Kidney epithelial cell (primary cell): ENCODE measurements around the gene NEIL3. TPM values are rescaled to one million over a fixed set of nuclear protein-coding genes. Genes with fewer than 3 reads are reported as not detected.

Experiments
- DNase-seq: peaks from one replicate; pipeline ENCODE4 v3.0.0-alpha.2; 2010; ENCODE audit warnings: low read depth
- H3K27me3 ChIP-seq: 2 replicates; pipeline ENCODE4 v1.6.0; 2011; ENCODE audit warnings: low read length; ENCODE audit not compliant: control insufficient read depth, insufficient read depth
- H3K36me3 ChIP-seq: 2 replicates; pipeline ENCODE4 v1.5.1; 2011; ENCODE audit warnings: low read length; ENCODE audit not compliant: control insufficient read depth, insufficient read depth
- H3K4me3 ChIP-seq: 2 replicates; pipeline ENCODE4 v1.5.1; 2011; ENCODE audit warnings: low read depth, mild to moderate bottlenecking, control low read depth, low read length
- total RNA-seq: library from RNA; depleted of rRNA; stranded (reverse); fragments of >200 nt; gene quantifications from 2 replicates; pipeline ENCODE4 v1.2.3, GENCODE V29; 2015
- TF ChIP-seq, protein P1 (sequence below): IDR thresholded peaks from 2 replicates; pipeline ENCODE4 v1.5.1; 2011; ENCODE audit warnings: mild to moderate bottlenecking, moderate library complexity, low read length, control low read depth, inconsistent platforms; ENCODE audit not compliant: insufficient read depth, poor library complexity, severe bottlenecking

Gene NEIL3
- total RNA-seq, 1 donor from 2014 or later: 2.1 TPM

DNA sequence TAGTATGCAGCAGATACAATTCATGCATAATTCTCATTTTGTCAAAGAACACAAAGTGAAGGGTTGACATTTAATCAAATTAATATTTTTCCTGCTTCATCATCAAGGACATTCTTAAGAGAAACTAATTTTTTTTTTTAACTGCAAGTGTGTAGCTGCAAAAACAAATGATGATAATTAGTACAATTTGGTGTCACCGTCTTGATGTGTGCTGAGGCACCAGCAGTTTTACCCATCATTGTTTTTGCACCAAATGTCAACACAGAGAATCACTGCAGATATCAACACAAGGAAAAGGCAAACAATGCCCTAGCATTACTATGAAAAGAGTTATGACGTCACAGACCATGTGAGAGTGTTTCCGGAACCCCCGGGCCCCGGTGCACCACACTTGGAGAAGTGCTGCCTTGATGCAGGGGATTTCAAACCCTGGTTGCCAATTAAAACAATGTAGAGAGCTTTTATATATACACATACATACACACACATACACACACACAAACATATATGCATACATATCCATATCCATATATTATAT is 76.7 kb downstream of the NEIL3 start:
- no peaks in the 10 kb centered on the region for H3K27me3 ChIP-seq
- TF ChIP-seq, protein P1, sequence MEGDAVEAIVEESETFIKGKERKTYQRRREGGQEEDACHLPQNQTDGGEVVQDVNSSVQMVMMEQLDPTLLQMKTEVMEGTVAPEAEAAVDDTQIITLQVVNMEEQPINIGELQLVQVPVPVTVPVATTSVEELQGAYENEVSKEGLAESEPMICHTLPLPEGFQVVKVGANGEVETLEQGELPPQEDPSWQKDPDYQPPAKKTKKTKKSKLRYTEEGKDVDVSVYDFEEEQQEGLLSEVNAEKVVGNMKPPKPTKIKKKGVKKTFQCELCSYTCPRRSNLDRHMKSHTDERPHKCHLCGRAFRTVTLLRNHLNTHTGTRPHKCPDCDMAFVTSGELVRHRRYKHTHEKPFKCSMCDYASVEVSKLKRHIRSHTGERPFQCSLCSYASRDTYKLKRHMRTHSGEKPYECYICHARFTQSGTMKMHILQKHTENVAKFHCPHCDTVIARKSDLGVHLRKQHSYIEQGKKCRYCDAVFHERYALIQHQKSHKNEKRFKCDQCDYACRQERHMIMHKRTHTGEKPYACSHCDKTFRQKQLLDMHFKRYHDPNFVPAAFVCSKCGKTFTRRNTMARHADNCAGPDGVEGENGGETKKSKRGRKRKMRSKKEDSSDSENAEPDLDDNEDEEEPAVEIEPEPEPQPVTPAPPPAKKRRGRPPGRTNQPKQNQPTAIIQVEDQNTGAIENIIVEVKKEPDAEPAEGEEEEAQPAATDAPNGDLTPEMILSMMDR: no peak
- DNase-seq: no peak
- no peak overlapping the region for H3K4me3 ChIP-seq
- H3K36me3 ChIP-seq: no peaks in the 10 kb centered on the region

DNA sequence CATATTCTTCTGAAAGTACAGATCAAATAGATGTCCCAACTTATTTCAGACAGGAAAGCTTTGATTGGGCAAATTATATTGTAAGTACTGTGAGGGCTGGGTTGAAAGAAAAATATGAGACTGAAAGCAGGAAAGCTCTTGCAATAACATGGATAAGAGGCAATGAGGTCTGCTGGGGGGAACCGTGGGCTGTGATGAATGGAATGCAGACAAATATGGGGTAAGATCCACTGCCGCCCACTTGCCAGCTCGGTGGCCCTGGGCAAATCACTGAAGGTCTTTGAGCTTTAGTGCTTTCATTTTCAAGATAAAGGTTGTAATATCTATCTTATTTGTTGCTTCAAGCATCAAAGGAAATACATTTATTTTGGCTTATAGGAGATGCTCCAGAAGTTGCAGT is 81.6 kb downstream of the NEIL3 start:
- TF ChIP-seq, protein P1: no peak
- no peak for DNase-seq
- no peak overlapping the region for H3K4me3 ChIP-seq
- H3K27me3 ChIP-seq: no peaks in the 10 kb centered on the region
- H3K36me3 ChIP-seq: no peaks in the 10 kb centered on the region

DNA sequence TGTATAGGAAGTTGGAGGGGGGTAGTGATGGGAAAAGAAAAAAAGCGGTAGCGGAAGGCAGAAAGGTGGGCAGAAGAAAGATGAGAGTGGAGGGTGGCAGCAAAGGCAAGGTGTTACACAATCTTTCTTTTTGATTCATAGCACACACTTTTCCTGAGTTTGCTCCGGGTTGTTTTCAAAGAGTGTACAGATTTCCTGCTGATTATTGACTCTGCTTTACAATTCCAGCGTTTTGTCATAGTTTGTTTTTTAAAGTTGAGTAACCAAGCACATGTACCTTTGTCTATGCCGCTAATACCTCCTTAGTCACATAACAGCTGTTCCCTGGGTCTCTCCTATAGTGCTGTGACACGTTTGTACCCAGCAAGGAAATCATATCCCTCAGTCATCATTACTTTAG is 82.3 kb downstream of the NEIL3 start:
- no peaks in the 10 kb centered on the region for H3K36me3 ChIP-seq
- no peaks in the 10 kb centered on the region for H3K27me3 ChIP-seq
- H3K4me3 ChIP-seq: no peak overlapping the region
- TF ChIP-seq, protein P1: no peak
- DNase-seq: no peak

DNA sequence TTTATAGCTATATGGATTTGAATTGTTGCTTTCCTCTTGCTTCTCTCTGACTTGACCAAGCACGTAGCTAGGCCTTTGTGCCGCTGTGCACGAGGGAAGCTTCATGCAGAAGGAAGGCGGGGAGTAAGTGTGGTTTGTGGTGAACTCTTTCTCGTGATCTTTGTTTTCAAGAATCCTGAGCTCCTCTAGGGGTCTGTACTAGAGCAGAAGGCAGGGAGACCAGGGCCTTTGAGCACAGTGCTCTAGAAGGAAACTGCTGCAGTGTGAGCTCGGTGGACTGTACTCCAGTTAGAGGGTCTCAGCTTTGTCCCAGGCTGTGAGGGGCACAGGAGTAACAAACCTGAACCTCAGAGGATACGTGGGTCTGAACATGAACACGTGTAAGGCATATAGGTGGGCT is 83.6 kb downstream of the NEIL3 start:
- TF ChIP-seq, protein P1: no peak
- no peak overlapping the region for H3K4me3 ChIP-seq
- no peaks in the 10 kb centered on the region for H3K27me3 ChIP-seq
- no peak for DNase-seq
- no peaks in the 10 kb centered on the region for H3K36me3 ChIP-seq

DNA sequence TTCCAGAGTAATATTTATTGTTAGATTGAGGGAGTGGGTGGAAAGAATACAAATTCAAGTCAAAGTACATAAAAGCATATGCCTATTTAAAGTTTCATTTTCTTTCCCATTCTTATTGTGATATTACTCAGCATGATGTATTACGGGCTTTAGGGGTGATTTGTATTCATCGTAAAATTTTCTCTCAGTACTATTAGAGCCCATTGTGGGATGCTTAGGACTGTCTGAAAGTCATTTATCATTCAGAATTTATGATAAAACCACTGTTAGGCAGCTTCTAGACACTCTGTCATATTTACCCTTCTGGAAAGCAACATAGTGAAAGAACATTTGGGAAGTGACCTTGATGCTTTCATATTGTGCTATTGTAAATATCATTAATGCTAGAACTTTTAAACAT is 86.7 kb downstream of the NEIL3 start:
- no peaks in the 10 kb centered on the region for H3K36me3 ChIP-seq
- no peak for DNase-seq
- TF ChIP-seq, protein P1: no peak
- H3K4me3 ChIP-seq: no peak overlapping the region
- no peaks in the 10 kb centered on the region for H3K27me3 ChIP-seq

DNA sequence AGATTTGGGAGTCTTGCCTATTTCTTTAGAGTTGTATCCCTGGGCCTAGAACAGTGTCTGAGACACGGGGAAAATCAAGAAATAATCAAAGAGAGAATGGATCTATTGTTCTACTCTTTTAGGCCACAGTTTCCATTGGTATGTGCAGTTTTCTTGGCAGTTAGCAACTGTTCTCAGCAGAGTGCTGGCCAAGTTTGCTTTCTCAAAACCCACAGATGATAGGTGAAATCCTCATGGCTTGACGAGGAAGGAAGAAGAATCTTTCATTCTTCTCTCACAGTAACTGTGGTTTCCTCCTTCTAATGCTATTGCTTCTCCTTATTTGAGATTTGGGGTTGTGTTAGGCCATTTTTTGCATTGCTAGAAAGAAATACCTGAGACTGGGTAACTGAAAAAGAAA is 90.4 kb downstream of the NEIL3 start:
- no peaks in the 10 kb centered on the region for H3K27me3 ChIP-seq
- no peak overlapping the region for H3K4me3 ChIP-seq
- DNase-seq: no peak
- TF ChIP-seq, protein P1: no peak
- H3K36me3 ChIP-seq: no peaks in the 10 kb centered on the region
